GM18498 (cell line): Measurements from ENCODE around the gene RFX4.
A peak's percentile ranks its signal among the peaks of the same experiment; 100 is the strongest.
"Not testable (repeated sequence)": the region's sequence is repeated elsewhere in the genome, so short reads cannot be mapped to it uniquely, and the experiment has no call there.

Experiments
- ATAC-seq: cut with Tn5 transposase; IDR thresholded peaks from one replicate; pipeline ENCODE4 v1.9.1; 2021; ENCODE audit warnings: mild to moderate bottlenecking, moderate library complexity; ENCODE audit not compliant: unreplicated experiment

The RFX4 gene

DNA sequence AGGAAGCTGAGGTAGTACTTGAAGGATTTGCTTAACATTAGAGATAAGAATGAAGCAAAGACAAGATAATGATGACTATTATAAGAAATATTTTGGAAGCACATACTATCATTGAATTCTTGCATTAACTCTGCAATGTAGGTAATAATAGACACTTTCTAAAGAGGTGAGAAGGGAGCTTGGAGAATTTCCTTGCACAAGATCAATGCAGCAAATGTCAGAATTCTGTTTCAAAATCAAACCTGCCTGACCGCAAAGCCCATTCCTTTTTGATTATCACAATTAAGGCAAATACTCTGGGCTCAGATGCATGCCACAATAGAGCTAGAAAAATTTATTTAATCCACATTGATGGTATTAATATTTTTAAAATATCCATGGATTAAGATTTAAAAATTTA is 141.3 kb downstream of the RFX4 start:
- no peak for ATAC-seq

DNA sequence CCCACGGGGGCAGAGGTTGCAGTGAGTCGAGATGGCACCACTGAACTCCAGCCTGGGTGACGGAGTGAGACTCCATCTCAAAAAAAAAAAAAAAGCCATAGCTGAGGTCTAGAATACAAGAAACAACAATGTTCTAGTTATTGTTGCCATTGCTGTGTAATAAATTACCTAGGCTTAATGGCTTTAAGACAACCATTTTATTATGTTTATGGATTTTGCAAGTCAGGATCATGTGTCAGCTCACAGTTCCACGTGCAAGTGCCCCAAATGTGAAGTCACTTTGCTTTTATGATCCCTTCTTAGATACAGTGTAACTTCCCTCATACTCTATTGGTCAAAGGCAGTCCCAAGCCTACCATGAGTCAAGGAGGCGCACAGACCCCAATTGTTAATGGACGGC is 142.1 kb downstream of the RFX4 start:
- no peak for ATAC-seq

DNA sequence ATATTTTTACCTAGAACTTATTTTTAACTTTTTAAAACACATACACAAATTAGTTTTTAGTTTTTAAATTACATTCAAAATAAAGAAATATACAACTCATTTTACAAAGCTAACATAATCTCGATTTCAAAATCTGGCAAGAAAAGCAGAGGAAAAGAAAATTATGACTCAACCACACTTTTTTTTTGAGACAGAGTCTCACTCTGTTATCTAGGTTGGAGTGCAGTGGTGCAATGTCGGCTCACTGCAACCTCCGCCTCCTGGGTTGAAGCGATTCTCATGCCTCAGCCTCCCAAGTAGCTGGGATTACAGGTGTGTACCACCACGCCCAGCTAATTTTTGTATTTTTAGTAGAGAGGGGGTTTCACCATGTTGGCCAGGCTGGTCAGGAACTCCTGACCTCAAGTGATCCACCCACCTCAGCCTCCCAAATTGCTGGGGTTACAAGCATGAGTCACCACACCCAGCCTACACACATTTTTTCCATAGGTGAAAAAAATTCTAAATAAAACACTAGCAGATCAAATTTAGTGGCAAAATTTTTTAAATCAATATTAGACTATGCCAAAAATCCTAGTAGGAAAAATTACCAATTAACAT is 143.9 kb downstream of the RFX4 start:
- not testable (repeated sequence) for ATAC-seq

DNA sequence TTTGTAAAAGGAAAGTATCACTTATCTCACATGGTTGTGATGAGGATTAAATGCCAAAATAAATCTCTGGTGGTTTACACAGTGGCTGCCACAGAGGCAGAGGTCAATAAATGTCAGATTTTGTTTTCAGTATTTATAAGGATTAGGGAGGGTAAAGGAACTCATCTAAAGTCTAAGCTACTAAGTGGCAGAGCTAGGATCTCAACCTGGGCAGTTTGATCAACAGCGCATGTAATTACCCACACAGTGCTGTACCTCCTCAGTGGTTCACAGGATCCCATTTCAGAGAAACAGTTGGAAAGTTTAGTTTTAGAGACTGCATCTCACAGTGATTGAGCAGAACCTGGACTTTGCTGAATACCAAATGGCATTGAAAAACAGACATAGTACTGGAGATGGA is 146.8 kb downstream of the RFX4 start:
- no peak for ATAC-seq

DNA sequence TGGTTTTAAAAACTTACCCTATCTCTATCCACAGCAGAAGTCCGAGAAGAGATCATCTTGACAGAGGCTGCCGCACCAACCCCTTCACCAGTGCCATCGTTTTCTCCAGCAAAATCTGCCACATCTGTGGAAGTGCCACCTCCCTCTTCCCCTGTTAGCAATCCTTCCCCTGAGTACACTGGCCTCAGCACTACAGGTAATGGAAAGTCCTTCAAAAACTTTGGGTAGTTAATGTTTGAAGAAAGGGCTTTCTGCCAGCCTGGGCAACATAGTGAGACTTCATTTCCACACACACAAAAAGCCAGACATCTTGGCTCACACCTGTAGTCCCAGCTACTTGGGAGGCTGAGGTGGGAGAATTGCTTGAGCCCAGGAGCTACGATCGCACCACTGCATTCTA is 150.1 kb downstream of the RFX4 start:
- no peak for ATAC-seq

DNA sequence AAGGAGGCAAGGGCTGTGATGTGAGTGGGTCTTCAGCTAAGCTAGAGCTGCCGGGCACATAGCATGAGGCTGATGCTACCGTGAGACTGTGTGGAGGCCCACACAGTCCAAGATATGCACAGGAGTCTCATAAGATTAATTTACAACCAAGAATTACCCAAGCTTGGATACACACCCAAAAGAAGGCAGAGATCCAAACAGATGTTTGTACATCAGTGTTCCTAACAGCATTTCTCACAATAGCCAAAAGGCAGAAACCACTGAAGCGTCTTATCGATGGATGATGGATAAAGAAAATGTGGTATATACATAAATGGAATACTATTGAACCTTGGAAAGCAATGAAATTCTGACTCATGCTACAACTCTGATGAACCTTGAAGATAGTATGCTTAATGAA is 150.9 kb downstream of the RFX4 start:
- no peak for ATAC-seq

DNA sequence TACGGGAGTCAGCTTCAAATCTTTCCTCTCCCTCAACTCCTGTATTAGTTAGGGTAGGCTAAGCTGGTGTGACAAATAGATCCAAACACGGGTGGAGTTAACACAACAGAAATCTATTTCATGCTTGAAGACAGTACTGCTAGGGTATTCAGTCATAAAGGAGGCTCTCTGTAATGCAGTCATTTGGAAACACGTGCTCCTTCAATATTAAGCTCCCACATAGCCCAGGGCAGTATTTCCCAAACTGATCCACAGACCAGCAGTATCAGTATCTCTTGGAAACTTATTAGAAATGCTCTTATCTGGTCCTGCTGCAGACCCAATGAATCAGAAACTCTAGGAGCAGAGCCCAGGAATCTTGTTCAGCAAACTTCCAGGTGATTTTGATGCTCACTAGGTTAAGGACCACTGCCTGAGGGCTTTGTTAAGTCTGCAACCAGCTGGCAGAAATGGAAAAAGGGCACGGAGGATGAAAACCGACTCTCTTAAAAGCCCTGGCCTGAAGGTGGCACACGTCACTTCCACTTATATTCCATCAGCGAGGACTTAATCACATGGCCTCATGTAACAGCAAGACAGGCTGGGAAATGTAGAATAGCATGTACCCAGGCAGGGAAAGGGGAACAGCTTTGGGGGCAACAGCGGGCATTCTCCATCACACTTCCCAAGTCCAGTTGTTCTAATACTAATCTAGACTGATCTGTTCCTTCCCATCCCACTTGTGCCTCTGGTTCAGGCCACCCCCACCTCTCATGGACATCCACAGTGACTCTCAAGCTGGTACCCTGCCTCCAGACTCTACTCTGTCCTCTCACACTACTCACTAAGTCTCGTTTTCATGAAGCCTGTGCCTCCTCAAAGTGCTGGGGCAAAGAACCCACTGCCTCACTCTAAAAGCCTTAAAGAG is 153.5 kb downstream of the RFX4 start:
- no peak for ATAC-seq

DNA sequence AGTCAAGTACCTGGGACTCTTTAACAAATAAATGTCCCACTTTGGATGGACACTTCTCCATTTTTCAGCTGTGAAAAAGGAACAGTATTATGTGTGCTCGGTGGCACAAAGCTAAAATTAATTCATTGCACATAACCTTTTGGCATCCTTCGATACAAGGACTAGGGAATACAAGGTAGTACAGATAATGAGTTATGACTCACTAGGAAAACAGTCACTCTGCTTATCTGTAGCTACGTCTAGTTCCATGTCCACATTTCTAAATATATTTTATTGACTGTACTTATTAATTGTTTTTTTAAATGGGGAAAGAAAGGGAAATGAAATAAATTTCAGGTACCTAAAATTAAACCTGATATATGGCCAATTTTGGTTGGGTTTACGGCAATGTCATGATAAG is 156.5 kb downstream of the RFX4 start:
- no peak for ATAC-seq

DNA sequence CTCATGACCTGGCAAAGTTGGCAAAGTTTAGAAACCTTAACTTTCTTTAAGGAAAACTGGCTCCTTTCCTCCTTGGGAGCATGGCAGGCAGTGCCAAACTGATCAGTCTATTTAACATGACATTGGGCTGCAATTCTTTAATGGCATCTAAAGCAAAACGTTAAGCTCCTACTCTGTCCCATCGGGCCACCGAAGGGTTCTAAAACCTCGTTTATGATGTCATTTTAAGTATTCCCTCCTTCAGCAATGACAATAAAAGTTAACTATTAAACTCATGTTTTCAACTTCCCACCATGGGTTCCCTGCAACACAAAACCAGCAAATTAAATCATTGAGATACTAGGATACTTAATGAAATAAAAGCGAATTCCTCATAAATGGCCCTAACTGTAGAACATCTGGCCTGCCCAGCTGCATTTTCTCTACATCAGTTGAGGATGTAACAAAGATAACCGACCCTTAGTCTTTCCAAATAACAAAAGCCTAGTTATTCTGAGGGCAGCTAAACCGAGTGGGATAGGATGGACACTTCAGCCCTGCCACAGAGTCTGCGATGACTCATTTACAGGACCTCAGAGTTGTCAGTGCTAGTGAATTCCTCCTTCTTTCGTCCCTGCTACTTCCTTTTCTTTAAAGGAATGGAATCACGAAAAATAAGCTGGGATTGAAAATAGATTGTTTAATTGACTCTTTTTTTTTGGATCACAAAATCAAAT is 157.2 kb downstream of the RFX4 start:
- ATAC-seq, result no peak

DNA sequence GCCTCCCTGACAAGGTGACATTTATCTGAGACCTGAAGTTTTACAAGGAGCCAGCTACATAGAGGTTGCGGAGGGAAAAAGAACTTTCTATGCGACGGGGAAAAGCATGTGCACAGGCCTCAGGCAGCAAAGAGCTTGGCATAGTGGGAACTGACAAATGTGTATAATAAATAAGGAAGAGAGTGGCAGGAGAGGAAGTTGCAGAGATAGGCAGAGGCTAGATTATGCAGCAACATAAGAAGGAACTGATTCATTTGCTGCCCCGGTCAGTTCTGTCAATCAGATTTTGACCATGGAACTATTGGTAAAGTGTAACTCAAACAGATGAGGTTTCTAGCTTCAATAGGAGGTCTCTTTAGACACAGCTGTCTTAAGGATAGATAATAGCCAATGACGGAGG is 158.0 kb downstream of the RFX4 start:
- ATAC-seq, result no peak

DNA sequence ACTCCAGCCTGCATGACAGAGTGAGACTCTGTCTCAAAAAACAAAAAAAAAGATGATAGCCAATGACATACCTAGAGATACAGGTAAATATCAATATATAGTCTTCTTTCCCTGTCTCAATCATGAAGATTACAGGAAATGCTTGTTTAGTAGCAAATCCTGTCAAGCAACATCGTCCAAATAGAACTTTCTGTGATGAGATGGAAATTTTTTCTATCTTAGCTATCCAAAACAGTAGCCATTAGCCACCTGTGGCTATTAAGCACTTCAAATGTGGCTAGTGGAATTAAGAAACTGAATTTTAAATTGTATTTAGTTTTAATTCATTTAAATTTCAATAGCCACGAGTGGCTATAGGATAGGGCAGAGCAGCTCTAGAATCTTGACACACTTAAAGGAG is 158.4 kb downstream of the RFX4 start:
- no peak for ATAC-seq

DNA sequence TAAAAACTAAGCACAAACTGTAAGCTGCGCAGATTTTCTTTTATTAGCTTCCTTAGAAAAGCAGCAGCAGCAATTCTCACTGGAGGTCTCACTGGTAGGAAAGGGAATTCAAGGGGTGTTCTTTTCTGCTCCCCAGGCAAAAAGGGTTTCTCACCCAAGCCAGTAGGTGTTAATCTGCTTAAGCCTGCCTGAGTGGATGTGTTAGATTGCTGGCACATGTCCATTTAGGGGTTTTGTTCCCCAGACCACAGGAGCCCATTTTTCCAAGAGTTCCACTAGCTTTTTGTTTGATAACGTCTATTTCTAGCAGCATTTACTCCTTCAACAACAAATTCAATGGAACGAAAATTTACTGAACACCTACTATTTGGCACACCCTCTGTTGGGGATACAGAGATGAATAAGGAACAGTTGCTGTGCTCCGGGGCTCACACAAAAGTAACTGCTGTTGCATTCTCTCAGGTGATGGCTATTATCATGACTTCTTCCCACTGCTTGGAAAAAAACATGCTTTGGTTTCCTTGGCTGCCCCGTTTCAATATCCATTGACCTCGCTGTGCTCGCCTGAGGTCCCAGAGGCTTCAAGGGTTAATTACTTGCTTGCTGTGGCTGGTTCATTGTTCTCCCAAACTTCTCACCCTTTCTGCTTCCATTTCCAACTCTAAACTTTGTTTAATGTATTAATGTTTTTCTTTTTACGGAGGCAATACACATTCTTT is 160.6 kb downstream of the RFX4 start:
- ATAC-seq, result no peak

DNA sequence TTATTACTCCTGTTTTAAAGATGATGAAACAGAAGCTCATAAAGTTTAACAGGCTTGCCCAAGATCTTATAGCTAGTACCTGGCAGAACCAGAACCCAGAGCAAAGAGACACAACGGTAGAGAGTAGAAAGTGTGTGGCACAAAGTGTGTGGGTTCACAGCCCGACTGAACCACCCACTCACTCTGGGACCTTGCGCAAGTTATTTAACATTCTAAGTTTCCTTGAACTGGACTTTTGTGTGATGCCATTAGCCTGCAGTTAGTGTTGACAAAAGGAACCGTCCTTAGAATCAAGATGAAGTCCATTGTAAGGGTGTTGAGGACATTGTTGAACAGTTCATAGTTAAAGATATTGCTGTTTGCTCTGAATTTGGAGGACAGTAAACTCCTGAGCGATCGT is 161.8 kb downstream of the RFX4 start:
- ATAC-seq, result no peak

DNA sequence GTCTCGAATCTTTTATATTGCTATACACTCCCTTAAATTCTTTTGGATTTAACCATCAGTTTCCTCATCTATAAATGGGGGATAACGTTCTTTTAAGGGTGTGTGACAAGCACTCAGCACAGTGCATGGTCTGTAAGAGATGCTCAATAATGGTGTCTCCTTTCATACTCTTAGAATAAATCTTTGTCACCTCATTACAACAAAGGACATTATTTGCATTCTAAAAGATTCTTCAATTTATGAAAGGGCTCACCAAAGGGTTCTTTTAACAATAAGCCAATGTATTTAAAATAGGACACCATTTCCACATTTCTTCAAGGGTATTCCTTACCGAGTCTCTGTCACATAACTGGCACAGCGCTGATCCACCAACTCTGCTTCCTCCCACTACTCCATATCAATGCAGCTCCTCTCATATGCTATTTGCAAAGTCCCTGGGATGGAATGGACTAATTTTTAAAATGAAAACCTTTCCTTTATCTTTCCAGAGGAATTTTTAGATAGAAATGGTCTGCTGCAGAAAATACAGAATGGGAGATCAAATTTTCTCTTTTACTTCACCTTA is 162.5 kb downstream of the RFX4 start:
- no peak for ATAC-seq

DNA sequence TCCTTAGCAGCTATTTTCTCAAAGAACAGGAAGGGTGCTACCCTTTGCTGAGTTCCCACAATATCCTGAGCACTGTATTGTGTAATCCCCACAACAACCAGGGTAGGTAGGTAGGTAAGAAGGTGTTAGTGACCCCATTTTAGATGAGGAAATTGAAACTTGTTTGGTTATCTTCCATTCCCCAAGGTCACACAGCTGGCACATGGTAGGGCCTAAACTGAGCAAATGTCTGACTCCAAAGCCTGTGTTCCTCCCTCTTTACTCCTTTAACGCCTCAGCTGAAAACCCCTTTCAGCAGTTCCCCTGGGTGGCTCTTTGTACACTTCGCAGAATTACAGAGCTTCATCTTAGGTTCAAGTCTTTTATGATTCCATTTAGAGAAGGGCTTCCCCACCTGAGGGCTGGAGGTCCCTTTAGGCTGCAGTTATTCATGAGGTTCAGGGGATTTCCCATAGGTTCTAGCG is 165.2 kb downstream of the RFX4 start:
- no peak for ATAC-seq

DNA sequence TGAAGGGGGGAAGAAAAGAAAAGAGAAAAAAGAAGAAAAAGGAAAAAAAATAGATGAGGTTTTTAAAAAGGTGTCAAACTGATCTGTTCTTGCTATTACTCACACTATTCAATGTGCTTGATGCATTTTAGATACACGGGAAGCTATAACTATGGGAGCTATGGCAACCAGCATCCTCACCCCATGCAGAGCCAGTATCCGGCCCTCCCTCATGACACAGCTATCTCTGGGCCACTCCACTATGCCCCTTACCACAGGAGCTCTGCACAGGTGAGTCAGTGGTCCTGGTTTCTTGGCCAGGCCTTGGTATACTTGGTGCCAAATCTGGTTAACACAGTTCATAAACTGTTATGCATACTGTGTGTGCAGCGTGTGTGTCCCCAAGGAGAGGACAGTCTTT is 167.7 kb downstream of the RFX4 start:
- no peak for ATAC-seq

DNA sequence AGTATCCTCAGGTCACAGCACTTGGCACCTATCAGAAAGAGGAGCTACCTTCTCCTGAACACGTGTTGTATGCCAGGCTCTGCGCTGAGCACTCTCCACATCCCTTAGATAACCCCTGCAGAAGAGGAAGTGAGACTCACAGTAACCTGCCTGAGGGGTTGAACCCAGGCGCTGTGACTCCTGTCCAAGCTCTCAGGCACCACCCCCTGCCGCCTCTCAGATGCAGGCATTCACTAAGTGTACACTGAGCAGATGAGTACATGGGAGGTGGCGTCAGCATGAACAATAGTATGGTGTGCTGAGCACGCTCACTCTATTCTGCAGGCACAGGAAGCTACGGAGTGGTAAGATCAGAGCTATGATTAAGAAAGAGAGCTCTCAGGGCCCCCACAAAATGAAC is 170.7 kb downstream of the RFX4 start:
- ATAC-seq, result peak; percentile 98

DNA sequence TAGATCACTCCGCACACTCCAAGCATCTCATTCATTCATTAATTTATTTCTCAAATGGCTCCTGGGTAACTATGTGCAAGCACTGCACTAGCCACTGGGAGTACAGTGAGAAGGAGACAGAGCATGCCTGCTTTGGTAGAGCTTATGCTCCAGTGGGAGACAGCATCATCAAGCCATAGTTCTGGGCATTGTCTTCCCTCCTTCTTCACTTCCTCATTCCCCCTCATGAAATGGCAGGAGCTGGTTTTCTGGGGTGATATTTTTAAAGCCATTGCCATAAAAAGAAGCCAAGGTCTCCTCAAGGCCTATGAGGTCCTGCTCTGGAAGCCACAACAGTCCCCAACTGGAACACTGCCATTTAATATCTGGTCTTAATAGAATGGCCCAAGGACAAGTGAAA is 171.5 kb downstream of the RFX4 start:
- no peak for ATAC-seq

DNA sequence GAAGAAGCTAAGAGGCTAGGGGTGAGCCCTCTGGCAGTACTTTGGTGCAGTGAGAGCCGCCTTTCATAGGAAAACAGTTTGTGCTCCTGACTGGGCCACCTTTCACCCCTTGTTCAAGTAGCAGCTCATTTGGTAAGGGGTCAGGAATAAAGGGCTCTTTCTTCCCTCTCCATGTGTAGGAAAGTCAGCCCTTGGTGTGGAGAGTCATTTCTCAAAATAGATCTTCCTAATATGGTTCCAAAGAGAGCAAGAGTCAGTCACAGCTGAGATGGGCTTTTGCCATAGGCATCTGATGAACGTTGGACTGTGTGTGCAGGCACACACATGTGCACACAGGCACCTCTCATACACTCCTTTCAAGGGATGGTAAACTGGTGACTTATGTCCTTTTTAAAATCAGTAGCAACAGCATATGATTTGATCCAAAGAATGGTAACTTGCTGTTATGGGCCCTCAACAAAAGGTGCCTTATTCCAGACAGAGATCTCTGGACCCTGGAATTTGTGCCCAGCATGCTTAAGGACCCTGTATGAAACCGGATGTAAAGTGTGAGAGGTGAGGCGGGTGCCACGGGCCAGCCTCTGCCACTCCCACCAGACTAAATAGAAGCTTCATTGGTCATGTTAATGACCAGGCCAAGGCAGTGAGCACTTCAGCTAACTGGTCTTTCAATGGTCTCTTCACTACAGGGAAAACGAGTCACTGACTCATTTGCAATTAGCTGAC is 175.0 kb downstream of the RFX4 start:
- ATAC-seq, result no peak
